Gastrocnemius medialis (tissue), 4 donors: ENCODE results near the gene NAV2.

Source experiments
- POLR2A ChIP-seq, 2 donors: fragments of 450-650 bp; IDR thresholded peaks; one replicate each; pipeline ENCODE4 v1.6.1; 2017; ENCODE audit warnings: antibody characterized with exemption in 2 of 2, mild to moderate bottlenecking in 2 of 2, moderate library complexity in 2 of 2
- TF ChIP-seq, protein P1 (sequence below), 5 experiments: fragments of 450-650 bp in 3 of 5; fragments of 200-600 bp in 2 of 5; sonication (generic) in 2 of 5; IDR thresholded peaks in 4 of 5; conservative IDR thresholded peaks in 1 of 5; 1 replicate in 4 of 5; 2 replicates in 1 of 5; pipeline ENCODE4 v1.5.1; 2016 to 2019; ENCODE audit warnings: antibody characterized with exemption in 5 of 5, mild to moderate bottlenecking in 3 of 5, moderate library complexity in 3 of 5

DNA sequence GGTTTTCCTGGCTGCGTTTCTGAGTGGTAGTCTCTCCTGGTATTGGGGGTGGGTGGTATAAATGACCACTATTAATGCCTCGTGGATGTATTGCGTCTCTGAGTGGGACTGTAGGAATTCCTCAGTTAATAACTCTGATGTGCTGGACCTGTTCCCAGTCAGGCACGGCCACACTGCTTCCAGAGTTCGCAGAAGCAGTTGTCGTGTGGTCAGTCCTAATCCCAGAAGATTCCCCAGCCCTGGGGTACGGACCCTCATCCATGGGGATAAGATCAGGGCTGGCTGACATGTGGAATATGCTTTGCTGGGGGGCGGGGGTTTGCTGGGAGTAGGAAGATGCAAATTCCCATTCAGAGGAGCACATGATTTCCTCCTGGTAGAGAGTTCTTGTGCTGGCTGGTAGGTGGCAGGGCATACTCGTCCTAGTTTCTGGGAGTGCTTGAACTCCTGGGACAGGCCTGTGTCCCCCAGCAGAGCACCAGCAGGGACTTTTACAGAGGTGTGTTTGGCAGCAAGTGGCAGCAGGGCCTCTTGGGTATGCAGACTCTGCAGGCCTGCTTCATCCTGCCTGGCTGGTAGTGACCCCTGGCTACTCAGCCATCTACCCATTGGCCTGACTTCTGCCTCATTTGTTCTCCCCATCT lies 157.4 kb downstream of the NAV2 start:
- TF ChIP-seq, protein P1, sequence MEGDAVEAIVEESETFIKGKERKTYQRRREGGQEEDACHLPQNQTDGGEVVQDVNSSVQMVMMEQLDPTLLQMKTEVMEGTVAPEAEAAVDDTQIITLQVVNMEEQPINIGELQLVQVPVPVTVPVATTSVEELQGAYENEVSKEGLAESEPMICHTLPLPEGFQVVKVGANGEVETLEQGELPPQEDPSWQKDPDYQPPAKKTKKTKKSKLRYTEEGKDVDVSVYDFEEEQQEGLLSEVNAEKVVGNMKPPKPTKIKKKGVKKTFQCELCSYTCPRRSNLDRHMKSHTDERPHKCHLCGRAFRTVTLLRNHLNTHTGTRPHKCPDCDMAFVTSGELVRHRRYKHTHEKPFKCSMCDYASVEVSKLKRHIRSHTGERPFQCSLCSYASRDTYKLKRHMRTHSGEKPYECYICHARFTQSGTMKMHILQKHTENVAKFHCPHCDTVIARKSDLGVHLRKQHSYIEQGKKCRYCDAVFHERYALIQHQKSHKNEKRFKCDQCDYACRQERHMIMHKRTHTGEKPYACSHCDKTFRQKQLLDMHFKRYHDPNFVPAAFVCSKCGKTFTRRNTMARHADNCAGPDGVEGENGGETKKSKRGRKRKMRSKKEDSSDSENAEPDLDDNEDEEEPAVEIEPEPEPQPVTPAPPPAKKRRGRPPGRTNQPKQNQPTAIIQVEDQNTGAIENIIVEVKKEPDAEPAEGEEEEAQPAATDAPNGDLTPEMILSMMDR (IDR thresholded peaks at IDR 0.05 in 4 of 5, conservative IDR thresholded peaks at IDR 0.05 in 1 of 5): no peak
- TF ChIP-seq POLR2A (IDR thresholded peaks at IDR 0.05): no peak
